Measurements from ENCODE around the gene NDNF.

GRCh38 chr4:121079376-121079775, 7.0 kb upstream of the NDNF start:
- TF ChIP-seq FOXJ3 (CRISPR knock-in tag; IDR thresholded peaks at IDR 0.05; ENCODE audit: borderline replicate concordance) (no peak), ZNF138 (CRISPR knock-in tag; conservative IDR thresholded peaks at IDR 0.05) (no peak)

All from WTC11 (cell line).